Smooth muscle cell (in vitro differentiated cells): ENCODE data around the gene INS. TPM values are rescaled to one million over a fixed set of nuclear protein-coding genes. Genes with fewer than 3 reads are reported as not detected.

ENCODE experiments used
- DNase-seq: peaks from one replicate; lab custom pipeline; 2025; ENCODE audit not compliant: unreplicated experiment; lab: John Stamatoyannopoulos, UW
- H2AFZ ChIP-seq: fragments of 200-600 bp; sonication (generic); 2 replicates; pipeline ENCODE4 v1.6.0; 2016; ENCODE audit warnings: antibody characterized with exemption, low read depth, mild to moderate bottlenecking
- H3F3A ChIP-seq: fragments of 200-600 bp; sonication (generic); 2 replicates; pipeline ENCODE4 v1.6.0; 2017; ENCODE audit warnings: antibody characterized with exemption, low read depth
- H3K27ac ChIP-seq: fragments of 200-600 bp; sonication (generic); 2 replicates; pipeline ENCODE4 v1.5.1; 2016; ENCODE audit warnings: low read depth, mild to moderate bottlenecking
- H3K27me3 ChIP-seq: fragments of 200-600 bp; sonication (generic); 2 replicates; pipeline ENCODE4 v1.6.1; 2016; ENCODE audit warnings: low read depth, mild to moderate bottlenecking
- H3K36me3 ChIP-seq: fragments of 200-600 bp; sonication (generic); 2 replicates; pipeline ENCODE4 v1.5.1; 2016; ENCODE audit warnings: low read depth
- H3K4me1 ChIP-seq: fragments of 200-600 bp; sonication (generic); 2 replicates; pipeline ENCODE4 v1.5.1; 2016; ENCODE audit warnings: low read depth
- H3K4me2 ChIP-seq: fragments of 200-600 bp; sonication (generic); 2 replicates; pipeline ENCODE4 v1.6.0; 2016; ENCODE audit warnings: mild to moderate bottlenecking
- H3K4me3 ChIP-seq: fragments of 200-600 bp; sonication (generic); 2 replicates; pipeline ENCODE4 v1.5.1; 2016; ENCODE audit warnings: mild to moderate bottlenecking
- H3K79me2 ChIP-seq: fragments of 200-600 bp; sonication (generic); 2 replicates; pipeline ENCODE4 v1.6.0; 2016; ENCODE audit warnings: low read depth, mild to moderate bottlenecking
- H3K9ac ChIP-seq: fragments of 200-600 bp; sonication (generic); 2 replicates; pipeline ENCODE4 v1.6.0; 2016; ENCODE audit warnings: low read depth
- H3K9me3 ChIP-seq: fragments of 200-600 bp; sonication (generic); replicated peaks from 2 replicates; pipeline ENCODE4 v1.5.1; 2016; ENCODE audit warnings: low read depth
- H4K20me1 ChIP-seq: fragments of 200-600 bp; sonication (generic); 2 replicates; pipeline ENCODE4 v1.6.0; 2016; ENCODE audit warnings: low read depth
- WGBS: methylation state at CpG from one replicate; pipeline ENCODE4 v1.1.7; 2016; ENCODE audit warnings: low lambda C conversion rate; 5-methylcytosine and 5-hydroxymethylcytosine counted together
- polyA plus RNA-seq: library from polyadenylated mRNA; unstranded; fragments of >200 nt; fragmentation: Nextera tagmentation; extraction: Ambion mirVana; gene quantifications from 2 replicates; pipeline ENCODE4 v1.2.1, GENCODE V29; 2016
- total RNA-seq: library from RNA; depleted of rRNA; stranded (reverse); fragments of >200 nt; gene quantifications from 2 replicates; pipeline ENCODE4 v1.2.3, GENCODE V29; 2014
- TF ChIP-seq, protein P1 (sequence below): fragments of 200-600 bp; sonication (generic); IDR thresholded peaks from 2 replicates; pipeline ENCODE4 v1.5.1; 2017; ENCODE audit warnings: borderline replicate concordance, mild to moderate bottlenecking, antibody characterized with exemption; ENCODE audit not compliant: insufficient read depth, poor library complexity, severe bottlenecking

Gene INS
- total and polyA plus RNA-seq, 2 experiments from 2014 or later = not detected

DNA sequence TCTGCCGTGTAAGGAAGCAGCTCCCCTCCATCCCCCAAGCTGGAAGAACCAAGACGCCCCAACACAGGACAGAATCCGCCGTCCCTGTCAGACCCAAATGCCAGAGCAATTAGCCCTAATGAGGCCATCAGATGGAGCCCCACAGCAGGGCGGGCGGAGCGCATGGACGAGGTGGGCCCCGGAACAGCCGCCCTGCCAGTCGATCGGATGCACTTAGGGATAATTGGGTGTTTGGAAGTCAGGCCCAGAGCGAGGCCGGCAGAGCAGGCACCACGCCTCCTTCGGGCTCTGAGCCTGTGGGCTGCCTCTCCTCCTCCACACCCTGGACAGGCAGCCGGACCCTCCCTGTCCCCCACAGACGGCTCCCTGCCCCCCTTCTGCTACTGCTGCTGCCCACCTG is 16.1 kb upstream of the INS start:
- Histone ChIP-seq H3K4me2 (no peak overlapping the region), H3F3A (no peaks in the 10 kb centered on the region), H3K27ac (no peak overlapping the region), H3K36me3 (no peaks in the 10 kb centered on the region), H3K9ac (no peak overlapping the region), H3K9me3 (no peaks in the 10 kb centered on the region), H3K4me1 (peaks cover 4% of the 10 kb centered on the region), H4K20me1 (no peaks in the 10 kb centered on the region), H3K4me3 (no peak overlapping the region), H3K27me3 (no peaks in the 10 kb centered on the region), H2AFZ (no peak overlapping the region), H3K79me2 (no peaks in the 10 kb centered on the region)
- TF ChIP-seq, protein P1, sequence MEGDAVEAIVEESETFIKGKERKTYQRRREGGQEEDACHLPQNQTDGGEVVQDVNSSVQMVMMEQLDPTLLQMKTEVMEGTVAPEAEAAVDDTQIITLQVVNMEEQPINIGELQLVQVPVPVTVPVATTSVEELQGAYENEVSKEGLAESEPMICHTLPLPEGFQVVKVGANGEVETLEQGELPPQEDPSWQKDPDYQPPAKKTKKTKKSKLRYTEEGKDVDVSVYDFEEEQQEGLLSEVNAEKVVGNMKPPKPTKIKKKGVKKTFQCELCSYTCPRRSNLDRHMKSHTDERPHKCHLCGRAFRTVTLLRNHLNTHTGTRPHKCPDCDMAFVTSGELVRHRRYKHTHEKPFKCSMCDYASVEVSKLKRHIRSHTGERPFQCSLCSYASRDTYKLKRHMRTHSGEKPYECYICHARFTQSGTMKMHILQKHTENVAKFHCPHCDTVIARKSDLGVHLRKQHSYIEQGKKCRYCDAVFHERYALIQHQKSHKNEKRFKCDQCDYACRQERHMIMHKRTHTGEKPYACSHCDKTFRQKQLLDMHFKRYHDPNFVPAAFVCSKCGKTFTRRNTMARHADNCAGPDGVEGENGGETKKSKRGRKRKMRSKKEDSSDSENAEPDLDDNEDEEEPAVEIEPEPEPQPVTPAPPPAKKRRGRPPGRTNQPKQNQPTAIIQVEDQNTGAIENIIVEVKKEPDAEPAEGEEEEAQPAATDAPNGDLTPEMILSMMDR = no peak
- 85% methylated on average over 17 of the region's 18 CpGs for WGBS
- no peak for DNase-seq

DNA sequence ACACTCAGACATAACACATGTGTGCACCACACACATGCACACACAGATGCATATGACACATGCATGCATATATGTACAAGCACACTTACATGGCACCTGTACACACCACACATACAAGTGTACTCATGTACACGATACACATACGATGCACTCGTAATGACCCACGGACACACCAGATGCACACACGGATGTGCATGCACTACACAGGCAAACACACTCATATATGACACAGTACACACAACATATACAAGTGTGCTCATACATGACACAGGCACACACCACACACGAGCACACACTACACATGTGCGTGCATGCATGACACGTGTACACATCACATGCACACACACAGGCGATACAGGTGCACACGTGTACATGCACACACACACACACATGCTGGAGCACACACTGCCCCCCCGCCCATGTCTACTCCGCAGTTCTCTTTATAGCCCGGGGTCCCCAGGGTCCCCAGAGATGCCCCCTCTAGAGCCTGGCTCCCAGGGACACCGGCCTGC is 15.4 kb upstream of the INS start:
- Histone ChIP-seq H2AFZ (no peak overlapping the region), H3K36me3 (no peaks in the 10 kb centered on the region), H3K79me2 (no peaks in the 10 kb centered on the region), H3K4me1 (peaks cover 4% of the 10 kb centered on the region), H3K27me3 (no peaks in the 10 kb centered on the region), H3K4me2 (no peak overlapping the region), H4K20me1 (no peaks in the 10 kb centered on the region), H3K4me3 (no peak overlapping the region), H3F3A (no peaks in the 10 kb centered on the region), H3K9ac (no peak overlapping the region), H3K9me3 (no peaks in the 10 kb centered on the region), H3K27ac (no peak overlapping the region)
- no peak for DNase-seq
- TF ChIP-seq, protein P1 = no peak
- WGBS = 98% methylated on average over 14 of the region's 14 CpGs

DNA sequence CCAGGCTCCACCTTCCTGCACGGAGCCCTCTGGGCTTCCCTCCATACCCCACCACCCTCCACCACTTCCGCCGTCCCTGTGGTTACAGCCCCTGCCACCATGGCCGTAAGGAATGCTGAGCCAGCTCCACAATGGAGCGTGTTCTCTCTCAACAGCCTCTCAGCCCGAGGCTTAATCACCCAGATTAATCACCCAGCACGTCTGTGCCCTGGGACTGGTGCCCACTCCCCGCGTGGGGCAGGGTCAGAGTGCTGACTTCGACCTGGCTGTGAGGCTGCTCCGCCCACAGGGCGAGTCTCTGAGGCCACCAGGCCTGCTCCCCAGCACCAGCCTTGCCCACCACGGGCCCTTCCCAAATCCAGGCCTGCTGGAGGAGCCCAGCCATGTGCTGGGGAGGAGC is 14.7 kb upstream of the INS start:
- H3F3A ChIP-seq = no peaks in the 10 kb centered on the region
- no peak overlapping the region for H2AFZ ChIP-seq
- H3K79me2 ChIP-seq = no peaks in the 10 kb centered on the region
- H3K36me3 ChIP-seq = no peaks in the 10 kb centered on the region
- H4K20me1 ChIP-seq = no peaks in the 10 kb centered on the region
- H3K4me2 ChIP-seq = no peak overlapping the region
- DNase-seq = no peak
- no peaks in the 10 kb centered on the region for H3K9me3 ChIP-seq
- H3K4me3 ChIP-seq = no peak overlapping the region
- H3K27me3 ChIP-seq = no peaks in the 10 kb centered on the region
- H3K27ac ChIP-seq = no peak overlapping the region
- peaks cover 4% of the 10 kb centered on the region for H3K4me1 ChIP-seq
- H3K9ac ChIP-seq = no peak overlapping the region
- TF ChIP-seq, protein P1 = no peak
- WGBS = 56% methylated on average over 12 of the region's 13 CpGs

DNA sequence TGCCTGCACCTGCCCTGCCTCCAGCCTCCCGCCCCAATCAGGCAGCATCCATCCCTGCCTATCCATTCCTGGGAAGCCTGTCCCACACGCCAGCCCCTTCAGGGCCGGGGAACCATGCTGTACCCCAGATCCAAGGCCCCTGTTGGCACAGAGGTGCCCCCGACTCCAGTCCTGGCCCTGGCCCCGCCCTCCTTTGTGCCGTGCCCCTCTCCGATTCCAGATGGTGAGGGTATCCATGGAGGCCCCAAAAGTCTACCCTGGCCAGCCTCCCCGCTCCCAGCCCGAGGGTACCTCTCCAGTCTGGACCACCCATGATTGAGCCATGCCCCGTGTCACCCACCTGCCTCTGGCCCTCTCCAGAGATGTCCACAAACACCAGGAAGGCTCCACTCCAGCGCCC is 13.4 kb upstream of the INS start:
- peaks cover 4% of the 10 kb centered on the region for H3K4me1 ChIP-seq
- H2AFZ ChIP-seq = no peak overlapping the region
- H3K36me3 ChIP-seq = no peaks in the 10 kb centered on the region
- H3K9me3 ChIP-seq = no peaks in the 10 kb centered on the region
- no peak overlapping the region for H3K9ac ChIP-seq
- H3F3A ChIP-seq = no peaks in the 10 kb centered on the region
- H3K27me3 ChIP-seq = no peaks in the 10 kb centered on the region
- 93% methylated on average over 11 of the region's 11 CpGs for WGBS
- H4K20me1 ChIP-seq = no peaks in the 10 kb centered on the region
- no peak for DNase-seq
- no peak overlapping the region for H3K4me2 ChIP-seq
- no peak overlapping the region for H3K4me3 ChIP-seq
- H3K27ac ChIP-seq = no peak overlapping the region
- no peaks in the 10 kb centered on the region for H3K79me2 ChIP-seq
- TF ChIP-seq, protein P1 = no peak
